Activated CD4-positive, alpha-beta memory T cell treated with anti-CD3 and anti-CD28 coated beads for 36 hours (primary cell): ENCODE results near the gene ALDH1B1. TPM values are rescaled to one million over a fixed set of nuclear protein-coding genes. Genes with fewer than 3 reads are reported as not detected.
A peak's percentile ranks its signal among the peaks of the same experiment; 100 is the strongest.

ENCODE experiments used
- CTCF ChIA-PET: fragments of 350-600 bp; sonication (Branson Sonifier 250); formaldehyde crosslinking; loops from one replicate; lab custom pipeline; 2021; ENCODE audit warnings: antibody characterized with exemption, inconsistent platforms; lab: Charles Lee
- POLR2A ChIA-PET: fragments of 350-600 bp; sonication (Branson Sonifier 250); formaldehyde crosslinking; loops from one replicate; lab custom pipeline; 2021; ENCODE audit warnings: antibody characterized with exemption; lab: Charles Lee
- DNase-seq: peaks from one replicate; pipeline ENCODE4 v3.0.0-alpha.2; 2020
- H3K27ac Mint-ChIP-seq: one replicate; pipeline ENCODE4 v1.8.0; 2021; ENCODE audit warnings: mixed read lengths
- H3K27me3 Mint-ChIP-seq: one replicate; pipeline ENCODE4 v1.8.0; 2021; ENCODE audit warnings: mixed read lengths
- H3K36me3 Mint-ChIP-seq: one replicate; pipeline ENCODE4 v1.8.0; 2021; ENCODE audit warnings: mixed read lengths
- H3K4me1 Mint-ChIP-seq: one replicate; pipeline ENCODE4 v1.8.0; 2021; ENCODE audit warnings: low read depth, mixed read lengths
- H3K4me3 Mint-ChIP-seq: one replicate; pipeline ENCODE4 v1.8.0; 2021; ENCODE audit warnings: mild to moderate bottlenecking, mixed read lengths
- H3K9me3 Mint-ChIP-seq: one replicate; pipeline ENCODE4 v1.8.0; 2021; ENCODE audit warnings: mixed read lengths
- intact Hi-C: fragments of 100-400 bp; cut with micrococcal nuclease; formaldehyde crosslinking; loops from one replicate; pipeline ENCODE4 v1.15.1; 2023
- total RNA-seq, 2 experiments: library from RNA; stranded (reverse); gene quantifications; one replicate each; pipeline ENCODE4 v1.2.3, GENCODE V29; 2021

ALDH1B1 gene
- total RNA-seq, 2 experiments from 2014 or later, result 22.1 to 22.2 TPM

DNA sequence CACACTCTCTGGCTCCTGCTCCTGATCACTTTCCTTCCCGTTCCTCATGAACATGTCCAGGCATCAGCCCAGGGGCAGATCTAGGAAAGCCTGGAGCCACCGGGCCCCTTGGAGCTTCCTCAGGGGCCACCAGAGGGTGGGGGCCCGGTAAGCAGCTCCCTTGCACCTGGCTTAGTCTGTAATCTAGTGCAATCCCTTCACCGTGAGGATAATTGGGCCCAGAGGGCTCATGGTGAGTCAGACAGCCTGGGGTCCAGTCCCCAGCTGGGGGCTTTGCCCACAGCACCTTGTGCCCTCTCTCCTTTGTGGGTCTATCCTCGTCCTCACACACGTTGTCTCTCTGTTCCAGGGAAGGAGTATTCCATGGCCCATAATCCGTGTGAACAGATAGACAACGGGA, 10.4 kb upstream of the ALDH1B1 start:
- Mint-ChIP-seq H3K9me3 (no peaks in the 10 kb centered on the region), H3K27ac (no peak overlapping the region), H3K4me1 (no peaks in the 10 kb centered on the region), H3K36me3 (no peaks in the 10 kb centered on the region), H3K27me3 (peaks cover 4% of the 10 kb centered on the region), H3K4me3 (no peak overlapping the region)
- ChIA-PET POLR2A (no interaction called here), CTCF (interaction anchor here (0.9 kb wide), 1 partner anchor 295 kb away, joined by 4 read pairs; no protein-coding TSS in a partner anchor)
- DNase-seq, result no peak
- intact Hi-C loops, result no loop called here

DNA sequence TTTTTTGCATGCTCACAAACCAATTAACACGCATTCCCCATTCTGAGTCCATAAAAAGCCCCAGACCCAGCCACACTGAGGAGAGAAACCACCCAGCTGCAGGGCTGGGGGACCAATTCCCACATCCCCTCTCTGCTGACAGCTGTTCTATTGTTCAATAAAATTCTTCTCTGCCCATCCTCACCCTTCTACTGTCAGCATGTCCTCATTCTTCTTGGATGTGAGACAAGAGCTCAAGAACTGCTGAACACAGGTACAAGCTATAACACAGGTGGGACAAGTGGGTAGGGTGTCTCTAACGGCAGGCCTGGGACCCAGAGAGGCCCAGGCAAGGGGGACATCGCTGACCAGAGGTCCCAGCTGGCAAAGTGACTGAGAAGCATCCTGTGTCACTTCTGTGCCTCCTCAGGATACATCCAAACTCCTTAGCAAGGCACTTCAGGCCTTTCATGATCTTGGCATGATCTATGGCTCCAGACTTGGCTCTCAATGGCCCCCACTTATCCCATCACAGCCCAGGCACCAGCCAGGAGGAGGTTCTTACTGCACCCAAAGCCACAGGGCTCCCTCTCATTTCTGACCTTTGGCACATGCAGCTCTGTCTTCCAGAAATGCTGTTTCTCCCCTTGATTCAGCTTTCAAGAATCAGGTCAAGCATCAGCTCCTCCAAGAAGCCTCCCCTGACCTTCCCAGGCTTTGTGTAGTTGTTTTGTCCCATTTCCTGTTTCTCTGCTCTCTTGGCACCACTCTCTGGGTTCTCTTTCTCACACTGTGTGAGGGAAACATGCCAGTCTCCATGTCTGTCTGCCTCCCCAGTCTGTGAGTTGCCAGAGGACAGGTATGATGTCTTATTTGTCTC, 7.3 kb upstream of the ALDH1B1 start:
- peaks cover 4% of the 10 kb centered on the region for H3K27me3 Mint-ChIP-seq
- no peaks in the 10 kb centered on the region for H3K36me3 Mint-ChIP-seq
- ChIA-PET CTCF (interaction anchor here (1.4 kb wide), 1 partner anchor 637 kb away, joined by 3 read pairs; no protein-coding TSS in a partner anchor), POLR2A (no interaction called here)
- intact Hi-C loops, result no loop called here
- H3K4me1 Mint-ChIP-seq, result no peaks in the 10 kb centered on the region
- H3K4me3 Mint-ChIP-seq, result no peak overlapping the region
- no peak for DNase-seq
- H3K27ac Mint-ChIP-seq, result no peak overlapping the region
- H3K9me3 Mint-ChIP-seq, result no peaks in the 10 kb centered on the region

DNA sequence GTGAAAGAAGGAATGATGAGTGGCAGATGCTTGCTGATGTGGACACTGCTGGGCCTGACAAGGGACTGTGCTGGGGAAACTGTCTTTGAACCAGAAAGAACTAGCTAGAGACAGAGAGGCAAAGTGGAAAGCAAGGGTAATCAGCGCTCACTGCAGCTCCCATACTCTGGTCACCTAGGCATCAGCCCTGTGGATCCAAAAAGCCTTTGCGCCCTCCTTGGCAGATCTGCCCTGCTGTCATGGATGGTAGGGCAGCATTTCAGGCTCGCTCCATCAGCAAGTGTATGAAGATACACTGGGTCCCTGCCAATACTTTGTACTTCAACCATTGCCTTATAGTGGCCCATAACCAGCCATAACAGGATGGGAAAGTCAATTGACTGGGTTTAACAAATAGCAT, 6.6 kb upstream of the ALDH1B1 start:
- POLR2A ChIA-PET, result no interaction called here
- CTCF ChIA-PET, result interaction anchor here (1.4 kb wide), 1 partner anchor 638 kb away, joined by 3 read pairs; no protein-coding TSS in a partner anchor

DNA sequence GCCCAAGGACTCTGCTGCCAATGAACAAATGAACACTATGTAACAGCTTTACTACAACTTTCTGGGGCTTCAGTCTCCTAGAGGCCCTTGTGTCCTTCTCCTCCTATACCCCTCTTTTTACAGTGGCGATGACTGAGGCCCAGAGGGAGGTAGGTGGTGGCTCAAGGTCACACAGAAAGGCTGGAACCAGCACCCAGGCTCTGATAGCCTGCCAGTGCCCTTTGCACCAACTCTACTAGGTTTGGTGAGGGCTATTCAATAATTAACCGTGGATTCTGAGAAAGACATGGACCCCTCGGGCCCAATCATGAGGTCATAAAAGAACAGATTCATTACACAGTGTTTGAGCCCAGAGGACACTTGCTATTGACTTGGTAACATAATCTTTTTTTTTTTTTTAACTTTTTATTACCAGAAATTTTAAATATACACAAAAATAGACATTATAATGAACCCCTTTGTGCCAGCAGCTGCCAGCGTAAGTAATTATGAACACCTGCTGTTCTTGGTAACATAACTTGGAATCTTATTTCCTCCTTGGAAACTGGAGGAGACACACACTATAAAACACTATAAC, 6.1 kb upstream of the ALDH1B1 start:
- H3K27me3 Mint-ChIP-seq, result peaks cover 4% of the 10 kb centered on the region
- no peak overlapping the region for H3K4me3 Mint-ChIP-seq
- no peaks in the 10 kb centered on the region for H3K9me3 Mint-ChIP-seq
- CTCF ChIA-PET, result interaction anchor here (1.4 kb wide), 1 partner anchor 639 kb away, joined by 3 read pairs; no protein-coding TSS in a partner anchor
- intact Hi-C loops, result no loop called here
- H3K4me1 Mint-ChIP-seq, result no peaks in the 10 kb centered on the region
- no peaks in the 10 kb centered on the region for H3K36me3 Mint-ChIP-seq
- no peak overlapping the region for H3K27ac Mint-ChIP-seq
- POLR2A ChIA-PET, result no interaction called here
- no peak for DNase-seq

More for the DNA sequence above, 6.6 kb upstream of the ALDH1B1 start:
- Mint-ChIP-seq H3K27me3 (peaks cover 4% of the 10 kb centered on the region), H3K27ac (no peak overlapping the region), H3K4me1 (no peaks in the 10 kb centered on the region), H3K4me3 (no peak overlapping the region), H3K36me3 (no peaks in the 10 kb centered on the region), H3K9me3 (no peaks in the 10 kb centered on the region)
- intact Hi-C loops, result no loop called here
- DNase-seq, result no peak

DNA sequence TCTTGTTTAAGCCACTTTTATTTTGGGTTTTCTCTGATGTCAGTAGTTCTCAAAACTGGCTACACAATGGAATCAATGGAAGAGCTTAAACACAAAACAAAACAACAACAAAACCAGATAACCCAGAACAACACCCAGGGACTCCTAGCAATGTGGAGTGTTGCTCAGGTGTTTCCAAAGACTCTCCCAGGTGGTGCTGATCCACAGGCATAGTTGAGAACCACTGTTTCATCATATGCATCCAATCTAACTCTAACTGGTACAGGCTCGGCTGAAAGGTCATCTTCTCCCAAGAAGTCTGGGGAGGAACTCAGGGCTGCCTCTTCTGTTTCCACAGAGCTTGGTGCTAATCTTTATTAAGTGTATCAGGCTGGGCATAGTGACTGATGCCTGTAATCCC, 5.4 kb upstream of the ALDH1B1 start:
- Mint-ChIP-seq H3K27ac (no peak overlapping the region), H3K36me3 (no peaks in the 10 kb centered on the region), H3K4me3 (no peak overlapping the region), H3K27me3 (peaks cover 4% of the 10 kb centered on the region), H3K9me3 (no peaks in the 10 kb centered on the region), H3K4me1 (peaks cover 2% of the 10 kb centered on the region)
- intact Hi-C loops, result no loop called here
- CTCF ChIA-PET, result no interaction called here
- POLR2A ChIA-PET, result no interaction called here
- DNase-seq, result no peak

DNA sequence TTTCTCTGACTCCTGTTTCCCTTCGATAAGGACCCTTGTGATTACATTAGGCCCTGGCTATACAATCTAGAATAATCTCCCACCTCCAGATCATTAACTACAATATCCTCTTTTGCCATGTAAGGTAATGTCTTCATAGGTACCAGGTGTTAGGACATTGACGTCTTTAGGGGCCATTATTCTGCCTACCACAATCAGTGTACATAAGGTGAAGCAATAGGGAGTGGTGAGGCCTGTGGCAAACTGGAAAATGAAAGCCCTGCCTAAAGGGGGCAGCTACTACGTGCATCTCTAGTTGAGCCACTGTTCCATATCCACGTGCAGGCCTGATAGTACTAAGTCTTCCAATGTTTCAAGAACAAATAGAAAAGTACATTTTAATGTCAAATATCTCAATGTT, 4.8 kb upstream of the ALDH1B1 start:
- CTCF ChIA-PET, result no interaction called here
- Mint-ChIP-seq H3K27ac (no peak overlapping the region), H3K27me3 (peaks cover 4% of the 10 kb centered on the region)

DNA sequence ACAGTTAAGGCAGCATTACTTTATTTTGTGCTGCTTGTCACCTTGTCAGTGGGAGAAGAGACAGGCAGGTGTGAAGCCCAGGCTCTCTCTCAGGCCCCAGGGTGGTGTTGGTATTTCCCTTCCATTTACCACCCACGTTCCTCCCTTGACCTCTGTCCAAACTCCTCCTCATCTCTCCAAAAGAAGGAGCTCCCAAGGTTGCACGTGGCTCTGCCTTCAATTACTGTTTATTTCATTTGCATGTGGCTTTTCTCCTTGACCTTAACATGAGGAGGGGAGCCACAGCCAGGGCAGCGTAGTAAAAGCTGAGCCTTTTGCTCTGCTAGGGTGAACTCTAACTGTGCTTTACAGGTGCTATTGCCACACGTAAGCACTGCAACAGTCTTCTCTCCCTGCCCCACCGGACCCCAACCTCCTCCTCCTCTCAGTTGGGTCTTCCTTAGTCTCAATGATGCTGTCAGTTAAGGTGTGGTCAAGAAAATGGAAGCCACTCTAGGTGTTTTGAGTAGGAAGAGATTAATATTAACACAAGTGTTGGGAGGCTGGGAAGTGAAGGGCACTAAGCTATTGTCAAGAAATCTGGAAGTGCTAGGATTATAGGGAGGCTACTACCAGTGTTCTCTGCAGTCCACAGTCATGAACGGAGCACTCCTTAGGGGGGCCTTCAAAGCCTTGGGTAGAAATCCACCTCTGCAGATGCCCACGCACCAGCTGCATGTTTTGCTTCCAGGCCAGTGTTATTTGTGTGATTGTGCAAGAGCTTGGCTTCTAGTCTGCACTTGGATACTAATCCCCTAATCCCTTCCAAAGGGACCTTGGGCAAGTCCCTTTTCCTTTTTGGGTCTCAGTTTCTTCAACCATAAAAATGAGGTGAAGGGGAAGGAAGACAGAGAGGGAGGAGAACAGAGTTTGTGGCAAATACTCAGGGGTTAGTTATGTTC, 3.9 kb upstream of the ALDH1B1 start:
- ChIA-PET CTCF (no interaction called here), POLR2A (no interaction called here)
- H3K27me3 Mint-ChIP-seq, result peaks cover 4% of the 10 kb centered on the region
- no peak overlapping the region for H3K27ac Mint-ChIP-seq
- intact Hi-C loops, result no loop called here
- no peaks in the 10 kb centered on the region for H3K9me3 Mint-ChIP-seq
- H3K4me3 Mint-ChIP-seq, result no peak overlapping the region
- H3K36me3 Mint-ChIP-seq, result no peaks in the 10 kb centered on the region
- peaks cover 9% of the 10 kb centered on the region for H3K4me1 Mint-ChIP-seq
- no peak for DNase-seq

More for the DNA sequence above, 4.8 kb upstream of the ALDH1B1 start:
- H3K36me3 Mint-ChIP-seq, result no peaks in the 10 kb centered on the region
- POLR2A ChIA-PET, result no interaction called here
- intact Hi-C loops, result no loop called here
- DNase-seq, result no peak
- no peak overlapping the region for H3K4me3 Mint-ChIP-seq
- H3K4me1 Mint-ChIP-seq, result peaks cover 3% of the 10 kb centered on the region
- H3K9me3 Mint-ChIP-seq, result no peaks in the 10 kb centered on the region

DNA sequence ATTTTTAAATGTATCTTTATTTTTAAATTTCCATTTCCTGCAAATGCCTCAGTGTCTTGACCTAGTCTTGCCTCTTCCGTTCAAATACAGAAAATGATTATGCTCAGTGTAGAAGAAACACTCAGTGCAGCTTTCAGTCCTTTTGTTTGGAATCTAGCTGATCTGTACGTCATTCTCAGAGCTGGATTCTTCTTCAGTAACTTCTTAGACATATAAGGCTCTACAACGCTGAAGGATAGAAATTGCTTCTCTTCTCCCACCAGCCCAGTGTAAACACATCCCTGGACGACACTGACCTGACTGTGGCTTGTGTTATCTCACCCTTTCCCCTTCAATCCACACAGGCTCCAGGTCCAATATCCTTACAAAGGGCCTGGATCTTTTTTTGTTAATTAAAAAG, 3.2 kb upstream of the ALDH1B1 start:
- Mint-ChIP-seq H3K4me1 (peaks cover 15% of the 10 kb centered on the region), H3K4me3 (no peak overlapping the region), H3K36me3 (no peaks in the 10 kb centered on the region), H3K27ac (no peak overlapping the region), H3K27me3 (no peaks in the 10 kb centered on the region), H3K9me3 (no peaks in the 10 kb centered on the region)
- ChIA-PET CTCF (no interaction called here), POLR2A (no interaction called here)
- DNase-seq, result no peak
- intact Hi-C loops, result no loop called here

DNA sequence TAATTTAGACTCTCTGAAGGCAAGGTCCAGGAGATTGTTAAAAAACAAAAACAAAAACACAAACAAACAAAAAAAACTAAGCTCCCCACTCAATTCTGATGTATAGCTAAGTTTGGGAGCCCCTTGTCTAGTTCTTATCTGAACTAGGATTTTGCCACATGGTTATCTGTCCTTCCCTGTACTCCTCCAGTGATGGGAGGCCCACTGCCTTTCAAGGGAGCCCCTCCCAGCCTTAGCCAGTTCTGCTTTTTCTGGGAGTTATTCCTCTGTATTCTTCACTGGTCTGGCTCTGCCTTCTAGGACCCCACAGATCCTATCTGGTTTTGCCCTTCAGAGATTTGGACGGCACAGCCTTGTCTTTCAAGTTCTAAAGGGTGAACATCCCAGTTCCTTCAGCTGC, 2.1 kb upstream of the ALDH1B1 start:
- H3K27ac Mint-ChIP-seq, result no peak overlapping the region
- intact Hi-C loops, result loop anchor here (5.0 kb wide), 1 partner anchor 488 kb away; the partner anchor contains the start of gene SLC25A51

DNA sequence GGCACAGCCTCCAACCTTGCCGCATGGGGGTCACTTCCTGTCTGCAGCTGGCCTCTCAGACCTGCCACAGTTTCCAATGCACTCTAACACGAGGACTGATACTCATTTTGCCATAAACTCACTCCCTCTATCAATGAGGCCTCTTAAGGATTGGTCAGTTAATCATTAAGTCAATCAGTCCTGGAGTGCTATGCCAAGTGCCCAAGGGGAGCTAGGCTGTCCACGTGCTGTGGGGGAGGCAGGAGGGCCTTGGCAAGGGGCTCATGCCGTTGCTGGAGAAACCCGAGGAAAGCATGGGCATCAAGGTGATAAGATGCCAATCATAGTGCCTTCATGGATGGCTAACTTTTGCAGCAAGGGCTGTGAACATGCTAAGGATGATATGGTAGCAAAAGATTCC, 1.7 kb upstream of the ALDH1B1 start:
- Mint-ChIP-seq H3K9me3 (no peaks in the 10 kb centered on the region), H3K4me3 (no peak overlapping the region), H3K27me3 (no peaks in the 10 kb centered on the region), H3K27ac (no peak overlapping the region), H3K36me3 (peaks cover 9% of the 10 kb centered on the region), H3K4me1 (peaks cover 17% of the 10 kb centered on the region)
- no peak for DNase-seq
- ChIA-PET CTCF (no interaction called here), POLR2A (no interaction called here)
- intact Hi-C loops, result loop anchor here (5.0 kb wide), 1 partner anchor 489 kb away; the partner anchor contains the start of gene SLC25A51

More for the DNA sequence above, 2.1 kb upstream of the ALDH1B1 start:
- no peak for DNase-seq
- Mint-ChIP-seq H3K4me3 (no peak overlapping the region), H3K4me1 (peaks cover 17% of the 10 kb centered on the region), H3K36me3 (peaks cover 6% of the 10 kb centered on the region), H3K9me3 (no peaks in the 10 kb centered on the region), H3K27me3 (no peaks in the 10 kb centered on the region)
- ChIA-PET POLR2A (no interaction called here), CTCF (no interaction called here)

DNA sequence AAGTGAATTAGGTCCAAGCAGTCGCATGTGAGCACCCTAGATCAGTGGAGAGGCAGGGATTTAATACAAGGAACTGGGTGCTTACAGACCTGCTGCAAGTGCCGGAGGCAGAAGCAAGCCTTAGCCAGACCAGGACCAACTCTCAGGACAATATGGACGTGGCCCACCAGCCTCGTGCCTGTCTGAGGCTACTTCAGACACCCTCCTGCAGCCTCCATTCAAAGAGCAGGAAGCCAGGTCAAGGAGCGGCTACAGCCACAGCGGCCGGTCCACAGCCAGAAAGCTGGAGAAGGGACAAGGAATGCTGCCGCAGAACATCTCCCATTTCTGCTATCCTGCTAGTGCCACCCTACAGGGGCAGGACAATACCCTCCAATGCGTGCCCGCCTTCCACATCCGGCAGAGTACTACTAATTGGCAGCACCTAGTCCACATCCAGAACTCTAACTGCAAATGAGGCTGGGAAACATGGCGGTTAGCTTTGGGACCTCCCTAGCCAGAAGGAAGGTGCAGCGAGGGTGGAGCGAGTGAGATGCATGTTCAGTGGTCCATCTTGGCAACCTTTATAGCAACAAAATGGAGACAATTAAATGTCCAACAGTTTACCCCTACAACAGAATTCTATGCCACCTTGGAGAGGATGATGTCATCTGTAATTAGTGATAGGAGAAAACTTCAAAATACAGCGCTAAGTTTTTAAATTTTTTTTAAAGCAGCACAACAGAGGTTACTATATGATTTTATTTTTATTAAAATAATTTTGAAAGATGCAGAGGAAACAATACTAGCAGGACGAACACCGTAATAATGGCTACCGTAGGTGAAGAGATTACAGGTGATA, 1.0 kb upstream of the ALDH1B1 start:
- Mint-ChIP-seq H3K27me3 (no peaks in the 10 kb centered on the region), H3K4me3 (peak overlapping the region; percentile 89), H3K4me1 (peaks cover 17% of the 10 kb centered on the region), H3K9me3 (no peaks in the 10 kb centered on the region), H3K27ac (no peak overlapping the region), H3K36me3 (peaks cover 15% of the 10 kb centered on the region)
- CTCF ChIA-PET, result no interaction called here
- intact Hi-C loops, result loop anchor here (5.0 kb wide), 1 partner anchor 489 kb away; the partner anchor contains the start of gene SLC25A51
- no peak for DNase-seq
- POLR2A ChIA-PET, result no interaction called here
